Activated T-cell treated with anti-CD3 and anti-CD28 coated beads, Interleukin-2, amount 50 U/mL, for 1 hour (primary cell): ENCODE measurements around the gene RAG2.

Experiments used
- DNase-seq: peaks from one replicate; pipeline ENCODE4 v3.0.0-alpha.2; 2020

RAG2 gene

DNA sequence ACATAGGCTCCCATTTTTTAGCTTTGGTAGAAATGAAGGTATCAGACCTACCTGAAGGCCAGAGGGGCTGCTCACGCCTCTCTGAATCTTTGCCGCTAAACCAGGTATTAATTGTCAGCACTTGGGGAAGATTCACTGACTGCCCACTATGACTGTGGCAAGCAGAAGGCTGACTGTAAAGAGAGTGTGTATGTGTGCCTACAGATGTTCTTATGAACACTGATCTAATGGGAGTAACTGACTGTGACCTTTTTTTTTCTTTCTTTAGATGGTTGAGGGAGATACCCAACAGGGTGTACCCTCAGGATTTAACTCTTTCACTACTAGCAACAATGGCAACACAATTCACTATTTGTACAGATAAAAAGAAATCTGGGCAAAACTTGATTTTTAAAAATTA, at the start of gene RAG2:
Gene RAG2 (minus strand): TSS at position 186 of the 400 bp plus-strand sequence. CDS start 4,068 bp downstream, outside the sequence.
- no peak for DNase-seq

DNA sequence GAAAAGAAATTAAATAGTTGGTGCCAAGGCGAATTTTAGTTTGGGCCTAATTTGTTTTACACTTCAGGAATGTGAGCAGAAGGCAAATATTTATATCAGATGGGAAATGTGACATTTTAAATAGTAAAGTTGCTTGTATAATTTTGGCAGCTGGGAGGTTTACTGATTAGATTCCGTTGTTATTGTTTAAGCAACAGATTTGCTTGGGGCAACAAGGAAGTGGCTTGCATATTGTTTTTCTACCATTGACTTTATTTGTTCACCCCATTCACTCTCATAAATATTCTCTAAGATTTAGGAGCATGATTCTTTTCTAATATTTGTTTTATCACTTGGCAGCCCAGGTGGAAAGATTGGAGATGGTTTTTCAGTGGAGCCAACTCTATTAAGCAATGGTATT, 40.5 kb upstream of the RAG2 start:
- no peak for DNase-seq

DNA sequence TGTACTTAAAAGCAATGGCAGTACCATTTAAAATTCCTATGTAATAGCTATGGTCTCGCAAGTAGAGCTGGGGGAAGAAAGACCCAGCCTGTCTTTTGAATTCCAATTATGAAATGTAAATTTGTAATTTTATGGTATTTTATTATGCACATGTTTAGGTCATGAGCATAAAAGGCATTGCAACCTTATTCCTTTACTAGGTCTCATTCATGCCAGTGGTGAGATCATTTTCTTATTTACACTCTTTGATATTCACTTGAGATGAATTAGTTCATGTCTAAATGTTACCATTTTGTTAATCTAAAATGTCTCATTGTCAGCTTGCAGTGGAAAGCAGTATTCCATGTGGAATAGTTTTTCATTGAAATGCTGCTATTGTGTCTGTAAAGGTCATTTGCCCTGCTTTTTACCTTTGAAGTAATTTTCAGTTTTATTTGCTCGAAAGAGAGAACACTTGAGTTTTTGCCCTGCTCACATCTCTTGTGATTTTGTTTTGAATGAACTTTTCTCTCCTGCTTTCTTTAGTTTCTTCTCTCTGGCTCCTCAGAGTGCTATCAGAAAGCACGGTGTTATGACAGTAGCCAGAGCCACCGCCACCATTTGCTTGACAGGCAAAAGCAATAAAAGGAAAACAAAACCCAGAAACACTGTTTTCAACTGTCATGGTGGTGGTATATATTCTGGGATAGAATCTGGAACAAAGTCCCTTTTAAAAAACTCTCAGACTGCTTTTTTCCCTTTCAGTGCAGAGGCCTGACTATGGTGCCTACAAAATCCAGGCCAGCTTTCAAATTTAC, 37.2 kb upstream of the RAG2 start:
- no peak for DNase-seq

DNA sequence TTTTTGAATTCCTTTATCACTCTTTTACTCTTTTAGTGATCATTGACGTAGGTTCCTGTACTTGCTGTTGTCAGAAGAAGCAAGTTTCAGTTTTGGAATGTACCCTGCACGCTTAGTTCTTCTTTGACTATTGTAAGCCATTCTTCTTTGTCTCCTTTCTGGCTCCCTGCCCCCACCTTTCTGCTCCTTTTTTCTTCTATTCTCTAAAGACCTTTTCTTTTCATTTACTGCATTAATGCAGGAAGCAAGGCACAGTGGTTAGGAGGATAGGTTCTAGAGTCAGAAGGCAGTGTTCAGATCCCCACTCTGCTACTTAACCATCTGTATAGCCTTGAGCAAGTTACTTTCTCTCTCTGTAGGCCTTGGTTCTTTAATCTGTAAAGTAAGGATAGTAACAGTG, 33.7 kb upstream of the RAG2 start:
- no peak for DNase-seq

DNA sequence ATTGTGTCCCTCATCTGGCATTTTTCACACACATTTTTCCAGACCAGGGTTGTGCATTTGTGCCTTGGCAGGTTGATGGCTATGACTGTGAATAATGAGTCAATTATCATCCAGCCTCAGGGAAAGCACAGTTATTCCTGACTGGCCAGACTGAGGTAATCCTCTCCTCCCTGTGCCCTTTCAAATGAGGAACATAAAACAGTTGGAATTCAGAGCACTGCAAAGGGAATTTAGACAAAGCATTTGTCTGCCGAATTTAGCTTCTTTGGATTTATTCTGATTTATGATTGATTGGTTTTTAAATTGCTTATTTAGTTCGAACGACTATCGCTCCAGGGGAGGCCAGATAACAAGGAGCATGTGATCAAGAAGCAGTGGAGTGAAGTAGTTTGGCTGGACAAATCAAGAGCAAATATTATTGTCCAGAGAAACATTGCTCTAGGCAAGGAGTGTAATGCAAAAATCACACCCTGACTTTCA, 30.8 kb upstream of the RAG2 start:
- DNase-seq, result no peak

DNA sequence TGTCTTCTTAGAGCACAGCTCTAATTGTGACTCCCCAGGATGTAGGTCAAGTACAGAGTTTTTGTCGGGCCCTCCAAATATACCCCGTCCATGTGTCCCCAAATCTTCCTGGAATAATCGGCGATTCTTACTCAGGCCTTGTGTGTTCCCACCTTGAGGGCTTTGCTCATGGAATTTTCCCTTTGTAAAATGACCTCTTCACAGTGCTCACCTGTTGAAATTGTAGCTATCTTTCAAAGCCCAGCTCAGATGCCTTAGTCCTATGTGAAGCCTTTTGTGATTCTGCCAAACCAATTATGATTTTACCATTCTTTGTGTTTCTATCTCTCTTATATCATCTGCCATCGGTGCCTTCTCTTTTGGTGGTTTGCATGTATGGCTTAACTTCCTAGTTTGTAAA, 30.1 kb upstream of the RAG2 start:
- no peak for DNase-seq

DNA sequence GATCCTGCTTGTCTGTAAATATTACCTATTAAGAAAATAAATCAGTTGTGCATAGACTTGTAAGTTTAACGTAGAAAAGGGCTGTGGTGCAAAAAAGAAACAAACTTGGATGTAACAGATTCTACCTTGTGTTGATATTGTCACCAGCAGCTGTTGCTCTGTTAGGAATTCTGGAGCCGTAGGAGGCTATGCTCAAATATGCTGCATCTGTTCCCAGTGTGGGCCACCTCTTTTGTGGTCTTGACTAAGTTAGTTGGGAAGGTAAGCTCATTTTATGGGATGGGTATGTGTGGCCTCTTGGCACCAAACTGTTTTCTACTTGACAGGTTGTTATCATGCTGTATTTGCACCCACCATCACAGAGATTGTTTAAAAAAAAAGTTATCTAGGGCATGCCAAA, 29.4 kb upstream of the RAG2 start:
- no peak for DNase-seq

DNA sequence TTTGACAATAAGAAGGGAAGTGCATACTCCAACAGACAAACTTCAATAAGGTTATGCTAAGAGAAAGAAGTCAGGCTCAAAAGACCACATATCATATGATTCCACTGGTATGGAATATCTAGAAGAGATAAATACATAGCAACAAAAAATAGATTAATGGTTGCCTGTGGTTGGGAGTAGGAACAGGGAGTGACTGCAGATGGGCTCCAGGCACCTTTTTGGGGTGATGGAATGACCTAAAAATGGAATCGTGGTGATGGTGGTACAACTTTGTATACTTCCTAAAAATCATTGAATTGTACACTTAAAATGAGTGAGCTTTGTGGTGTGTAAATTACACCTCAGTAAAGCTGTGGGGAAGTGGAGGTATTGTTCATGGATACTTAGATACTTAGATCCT, 29.0 kb upstream of the RAG2 start:
- no peak for DNase-seq

DNA sequence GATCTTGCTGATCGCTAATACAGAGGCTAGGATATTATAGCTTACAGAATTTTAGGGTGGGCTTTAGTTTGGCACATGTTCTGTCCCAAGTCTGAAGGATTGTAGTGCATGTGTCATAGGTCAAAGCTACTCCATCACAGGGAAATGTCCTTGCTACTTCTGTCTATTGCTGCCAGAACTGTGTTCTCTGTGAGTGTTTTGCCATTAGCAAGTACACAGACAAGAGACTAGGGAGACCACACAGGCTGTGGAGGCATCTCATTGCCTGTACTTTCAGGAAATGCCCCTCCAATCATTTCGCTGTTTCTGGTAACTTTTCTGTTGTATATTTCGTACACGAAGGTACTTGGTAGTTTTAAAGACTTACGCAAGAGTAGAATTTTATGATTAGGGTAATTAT, 25.5 kb upstream of the RAG2 start:
- DNase-seq, result no peak

DNA sequence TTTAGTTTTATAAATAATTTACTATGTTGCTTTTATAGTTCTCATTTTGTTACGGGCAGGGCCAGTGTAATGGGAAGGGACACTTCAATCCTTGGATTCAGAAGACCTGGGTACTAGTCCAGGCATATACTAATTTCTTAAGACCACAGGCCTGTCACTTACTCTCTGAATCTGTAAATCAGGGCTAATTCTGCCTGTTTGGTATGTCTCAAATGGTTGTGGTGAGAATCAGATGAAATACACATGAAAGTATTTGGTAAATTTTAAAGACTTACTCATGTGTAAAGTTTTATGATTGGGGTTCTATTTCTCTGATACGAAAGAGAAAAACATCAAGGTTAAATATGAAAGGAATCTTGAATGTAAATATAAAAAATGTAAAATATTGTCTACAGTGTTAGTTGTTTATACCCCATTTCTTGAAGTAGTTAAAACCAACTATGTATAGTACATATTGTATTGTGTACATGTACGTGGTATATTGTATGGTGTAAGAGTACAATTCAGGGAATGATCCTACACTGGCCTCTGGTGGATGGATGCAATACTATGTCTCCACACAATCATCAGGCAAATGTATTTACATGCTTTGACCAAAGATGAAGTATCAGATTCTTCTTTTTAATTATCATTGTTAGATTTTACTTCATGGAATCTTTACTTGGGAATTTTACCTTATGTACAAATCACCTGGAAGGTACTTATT, 24.5 kb upstream of the RAG2 start:
- DNase-seq, result no peak

DNA sequence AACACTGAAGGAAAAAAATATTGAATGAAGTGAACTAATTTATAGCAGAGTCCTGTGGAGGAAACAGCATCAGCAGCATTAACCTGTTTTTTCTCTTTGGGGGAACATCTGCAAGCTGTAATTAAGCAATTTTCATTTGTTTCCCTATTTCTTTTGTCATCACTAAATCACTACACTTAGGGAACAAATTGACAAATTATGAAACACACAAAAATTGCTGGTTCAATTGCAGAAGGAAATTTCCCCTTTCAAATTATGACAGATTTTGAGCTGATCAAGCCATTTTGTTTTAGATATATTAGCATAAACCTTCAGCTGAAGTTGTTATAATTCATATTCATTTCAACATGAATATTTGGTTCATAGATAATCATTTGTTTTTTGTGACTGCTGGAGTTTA, 22.2 kb upstream of the RAG2 start:
- DNase-seq, result no peak

DNA sequence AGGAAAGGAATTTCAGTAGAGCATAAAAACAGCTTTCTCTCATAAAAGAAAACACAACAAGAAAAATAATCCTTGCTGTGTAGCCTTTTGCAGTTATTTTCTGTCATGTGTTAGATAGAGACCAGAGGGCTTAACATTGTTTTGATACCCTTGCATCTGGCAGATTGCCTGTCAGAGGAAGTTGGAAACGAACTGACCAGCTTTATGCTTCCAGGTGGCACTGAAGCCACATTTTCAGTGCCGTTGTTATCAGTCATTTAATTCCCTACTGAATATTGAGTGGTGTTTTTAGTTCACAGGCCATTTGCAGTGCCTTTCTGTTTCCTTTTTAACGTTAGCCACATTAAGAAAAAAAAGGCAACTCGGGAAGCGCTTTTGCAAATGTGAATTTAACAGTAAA, 21.5 kb upstream of the RAG2 start:
- no peak for DNase-seq

DNA sequence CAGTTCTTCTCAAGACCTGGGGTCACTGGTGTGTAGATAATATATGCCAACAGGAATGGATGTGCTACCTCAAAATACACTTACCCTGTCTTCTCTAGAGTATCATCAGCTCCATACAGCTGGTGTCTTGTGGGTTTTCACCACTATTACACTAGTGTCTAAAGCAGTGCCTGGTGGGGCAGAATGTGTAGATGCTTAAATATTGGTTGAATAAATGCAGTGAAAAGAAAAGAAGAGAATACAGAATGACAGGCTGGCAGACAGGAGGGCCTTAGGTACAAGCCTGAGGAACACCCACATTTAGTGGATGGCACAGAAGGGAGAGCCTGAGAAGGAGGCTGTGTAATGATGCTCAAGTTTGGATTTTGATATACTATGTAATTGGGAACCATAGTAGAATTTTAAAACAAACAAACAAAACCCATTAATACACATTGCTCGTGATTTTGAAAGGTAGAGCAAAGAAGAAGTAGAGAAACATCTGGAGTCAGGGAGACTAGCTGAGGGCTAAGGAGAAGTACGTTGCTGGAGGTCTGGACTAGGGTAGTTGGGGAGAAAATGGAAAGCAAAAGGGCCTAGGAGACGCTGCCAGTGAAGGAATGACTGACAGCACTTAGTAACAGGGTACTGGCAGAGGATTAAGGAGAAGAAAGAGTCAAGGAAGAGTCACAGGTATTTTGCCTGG, 20.5 kb upstream of the RAG2 start:
- DNase-seq, result no peak

DNA sequence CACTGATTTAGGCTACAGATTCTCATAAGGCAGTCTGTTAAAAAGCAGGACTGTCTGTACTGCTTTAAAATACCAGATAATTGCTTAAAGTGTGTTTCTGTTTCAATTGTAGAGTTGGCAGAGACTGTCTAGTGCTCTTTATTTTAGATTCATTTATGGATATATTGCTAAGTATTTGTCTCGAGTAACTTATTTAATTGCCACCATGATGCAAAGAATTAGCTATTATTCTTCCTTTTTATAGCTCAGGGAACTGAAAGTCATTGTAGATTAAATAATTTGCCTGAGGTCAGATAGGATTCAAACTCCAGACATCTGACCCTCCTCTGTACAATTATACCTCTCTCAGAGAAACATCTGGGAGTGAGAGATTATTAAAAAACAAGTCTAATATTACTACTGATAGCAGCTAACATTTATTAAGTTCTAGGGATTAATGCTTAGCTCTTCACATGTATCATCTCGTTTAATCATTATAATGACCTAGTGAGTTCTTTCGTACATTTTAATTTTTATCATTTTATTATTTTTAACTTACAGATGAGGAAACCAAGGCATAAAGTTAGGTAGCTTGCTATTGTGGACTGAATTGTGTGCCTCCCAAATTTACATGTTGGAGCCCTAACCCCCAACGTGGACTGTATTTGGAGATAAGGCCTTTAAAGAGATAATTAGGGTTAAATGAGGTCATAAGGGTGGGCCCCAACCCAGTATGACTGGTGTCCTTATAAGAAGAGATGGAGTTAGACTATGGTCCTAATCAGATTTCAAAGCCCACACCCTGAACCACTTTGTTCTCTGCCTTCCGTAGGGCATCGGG, 19.7 kb upstream of the RAG2 start:
- DNase-seq, result no peak

DNA sequence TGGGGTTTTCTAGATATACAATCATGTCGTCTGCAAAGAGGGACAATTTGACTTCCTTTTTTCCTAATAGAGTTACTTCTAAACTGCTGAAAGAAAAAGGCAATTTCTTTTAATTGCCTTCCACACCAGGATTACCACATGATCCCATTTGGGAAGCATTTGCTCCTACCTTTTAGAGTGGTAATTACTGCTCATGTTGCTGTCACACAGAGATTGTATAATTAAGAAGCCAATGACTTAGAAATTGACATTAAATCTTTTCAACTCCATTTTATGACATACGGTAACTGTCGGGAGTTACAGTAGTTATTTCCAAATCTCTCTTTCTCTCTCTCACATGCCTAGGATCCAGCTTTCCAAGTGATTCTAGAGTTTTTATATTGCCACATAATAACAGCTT, 17.8 kb upstream of the RAG2 start:
- DNase-seq, result no peak

DNA sequence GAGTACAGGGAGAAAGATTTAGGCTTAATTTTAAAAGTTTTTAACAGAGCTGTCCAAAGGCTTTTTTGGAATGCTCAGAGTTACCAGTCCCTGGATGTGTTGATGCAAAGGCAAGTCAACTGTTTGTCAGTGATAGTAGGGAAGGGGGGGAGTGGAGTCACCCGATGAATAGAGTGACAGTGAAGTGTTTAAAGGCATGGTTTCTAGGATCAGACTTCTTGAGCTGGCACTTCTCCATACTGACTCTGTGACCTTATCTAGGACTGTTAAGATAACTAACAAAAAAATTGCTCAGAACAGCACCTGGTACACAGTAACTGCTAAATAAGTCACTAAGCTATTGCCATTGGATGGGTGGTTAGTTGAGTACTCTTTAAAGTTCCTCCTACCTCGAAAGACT, 11.3 kb upstream of the RAG2 start:
- DNase-seq, result no peak

DNA sequence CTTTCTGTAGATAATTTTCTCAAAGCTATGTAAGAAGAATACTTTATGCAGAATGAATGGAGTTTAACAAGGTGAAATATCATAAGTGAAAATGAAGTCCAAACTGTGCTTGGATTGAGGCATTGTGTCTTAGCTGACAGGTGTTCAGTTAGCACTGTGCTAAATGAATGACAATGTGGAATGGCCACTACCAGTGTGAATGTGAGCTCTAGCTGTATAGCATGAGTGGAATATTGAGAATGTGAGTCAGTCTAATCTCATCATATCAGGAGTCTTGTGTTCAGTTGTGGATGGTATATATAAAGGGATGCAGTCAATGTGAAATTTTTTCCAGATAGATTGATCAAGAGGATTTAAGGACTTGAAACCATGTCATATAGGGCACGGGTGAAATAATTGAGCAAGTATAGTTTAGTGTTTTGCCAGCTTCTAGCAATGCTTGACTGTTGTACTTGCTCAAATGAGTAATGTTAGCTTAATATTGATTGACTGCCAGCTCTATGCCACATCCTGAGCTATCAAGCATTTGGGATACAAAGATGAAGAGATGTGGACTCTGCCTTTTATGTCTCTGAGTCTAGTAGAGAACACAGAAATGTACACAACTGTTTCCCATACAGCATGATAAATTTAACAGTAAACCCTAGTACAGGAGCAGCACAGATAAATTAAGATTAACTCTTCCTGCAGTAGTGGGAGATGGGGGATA, 10.6 kb upstream of the RAG2 start:
- no peak for DNase-seq

DNA sequence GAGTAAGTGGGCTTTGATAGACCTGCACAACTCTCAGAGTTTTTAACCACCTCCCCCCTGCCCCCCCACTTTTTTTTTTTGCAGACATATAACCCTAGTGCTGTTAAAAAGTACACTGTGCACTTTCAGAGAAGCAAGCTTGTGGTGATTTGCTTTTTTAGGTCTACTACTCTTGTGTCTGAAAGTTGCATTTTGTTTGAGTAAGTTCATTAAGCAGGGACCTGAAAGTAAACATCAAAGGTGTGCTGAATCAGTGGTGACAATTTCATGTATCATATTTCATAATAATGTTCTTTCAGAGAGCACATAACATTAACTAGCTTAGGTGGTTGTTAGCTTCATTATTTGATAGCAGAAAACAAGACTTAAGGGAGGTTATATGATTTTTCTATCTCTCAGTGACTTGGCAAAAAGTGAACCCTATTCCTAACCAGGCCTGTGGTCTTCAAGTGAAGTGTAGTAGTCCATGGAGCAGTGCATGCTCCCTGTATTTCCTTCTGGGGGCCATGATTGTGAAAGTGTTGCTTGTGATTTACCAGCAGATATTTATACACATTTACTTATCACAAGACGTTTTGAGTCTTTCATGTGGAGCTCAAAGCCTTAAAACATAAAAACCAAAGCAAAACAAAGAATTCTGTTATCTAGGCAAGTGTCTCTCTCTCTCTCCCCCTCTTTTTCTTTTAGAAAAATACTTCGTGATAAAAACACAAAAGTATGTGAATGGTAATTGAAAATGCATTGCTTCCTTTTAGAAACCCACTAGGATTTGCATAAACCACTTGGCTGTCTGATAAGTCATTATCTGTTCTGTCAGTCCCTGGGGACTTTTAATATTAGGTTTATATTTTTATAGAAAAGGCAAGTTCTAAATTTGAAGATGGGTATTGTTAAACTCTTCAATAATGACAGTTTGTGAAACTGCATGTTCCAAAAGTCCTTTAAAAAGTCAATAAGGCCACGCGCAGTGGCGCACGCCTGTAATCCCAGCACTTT, 7.5 kb upstream of the RAG2 start:
- no peak for DNase-seq

DNA sequence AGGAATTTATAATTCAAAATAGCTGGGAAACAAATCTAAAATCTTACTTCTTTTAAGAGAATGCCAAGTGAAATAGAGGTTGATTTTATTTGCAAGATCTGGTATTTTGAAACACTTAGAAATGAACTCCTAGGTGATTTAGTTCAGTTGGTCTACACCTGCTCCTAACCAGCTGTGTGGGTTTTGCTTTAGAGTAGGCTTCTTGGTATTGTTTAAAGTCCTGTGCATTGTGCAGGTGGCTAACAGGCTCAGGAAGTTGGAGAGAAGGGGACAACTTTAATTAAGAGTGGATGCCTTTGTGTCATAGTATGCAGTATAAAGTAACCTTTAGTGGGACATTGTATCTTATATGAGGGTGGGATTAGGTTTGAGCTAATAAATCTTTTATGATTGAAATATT, 4.1 kb upstream of the RAG2 start:
- DNase-seq, result no peak

DNA sequence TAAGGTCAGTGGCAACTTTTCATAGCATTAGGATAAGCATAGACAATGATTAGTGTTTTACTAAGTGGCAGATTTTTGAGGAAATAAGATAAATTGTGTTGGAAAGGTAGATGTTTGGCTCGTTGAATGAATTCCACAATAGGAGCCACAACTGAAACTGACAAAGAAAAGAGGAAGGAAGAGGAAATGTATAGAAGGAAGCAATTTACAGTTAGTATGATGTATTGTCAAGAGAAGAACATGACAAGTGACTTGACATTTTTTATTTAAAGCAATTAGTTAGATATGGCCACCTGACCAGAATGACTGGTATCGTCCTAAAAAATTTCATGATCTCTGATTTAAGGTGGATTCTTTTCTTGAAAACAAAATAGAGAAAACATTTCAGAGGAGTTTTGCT, 3.1 kb upstream of the RAG2 start:
- DNase-seq, result no peak

DNA sequence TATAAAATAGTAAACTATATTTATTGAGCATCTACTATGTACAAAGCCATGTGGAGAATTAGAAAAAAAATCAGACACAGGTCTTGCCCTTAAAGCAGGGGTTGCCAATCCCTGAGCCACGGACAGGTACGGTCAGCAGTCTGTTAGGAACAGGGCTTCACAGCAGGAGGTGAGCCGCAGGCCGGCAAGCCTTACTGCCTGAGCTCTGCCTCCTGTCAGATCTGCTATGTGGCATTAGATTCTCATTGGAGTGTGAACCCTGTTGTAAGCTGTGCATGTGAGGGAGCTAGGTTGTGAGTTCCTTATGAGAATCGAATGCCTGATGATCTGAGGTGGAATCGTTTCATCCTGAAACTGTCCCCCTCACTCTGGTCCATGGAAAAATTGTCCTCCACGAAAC, 2.1 kb upstream of the RAG2 start:
- DNase-seq, result no peak
